Natural killer cell (primary cell): ENCODE results near the gene FTCD. TPM values are rescaled to one million over a fixed set of nuclear protein-coding genes. Genes with fewer than 3 reads are reported as not detected.

Experiments used
- ATAC-seq, 3 donors: fragments of 150-1000 bp in 2 of 3; fragments of 200-7000 bp in 1 of 3; cut with Tn5 transposase; 1 replicate in 1 of 3; 2 replicates in 2 of 3; pipeline ENCODE4 v1.10.0; 2021; ENCODE audit warnings: mild to moderate bottlenecking in 2 of 3, moderate library complexity in 2 of 3
- DNase-seq, 2 donors: peaks; one replicate each; pipeline versions ENCODE4 v3.0.0 to v3.0.0-alpha.2; 2013 to 2021; ENCODE audit warnings: mixed read lengths in 1 of 2
- H3K27ac ChIP-seq: one replicate; pipeline ENCODE4 v1.5.1; 2013; ENCODE audit warnings: mild to moderate bottlenecking, low read length
- H3K27me3 ChIP-seq: one replicate; pipeline ENCODE4 v1.6.1; 2013; ENCODE audit warnings: low read length; ENCODE audit not compliant: control insufficient read depth, insufficient read depth
- H3K36me3 ChIP-seq: one replicate; pipeline ENCODE4 v1.6.1; 2013; ENCODE audit warnings: low read length; ENCODE audit not compliant: control insufficient read depth, insufficient read depth
- H3K4me1 ChIP-seq: one replicate; pipeline ENCODE4 v1.6.1; 2013; ENCODE audit warnings: low read length; ENCODE audit not compliant: control insufficient read depth, insufficient read depth
- H3K4me3 ChIP-seq: one replicate; pipeline ENCODE4 v1.5.1; 2013; ENCODE audit warnings: low read length
- H3K9me3 ChIP-seq: one replicate; pipeline ENCODE4 v1.6.1; 2013; ENCODE audit warnings: low read length; ENCODE audit not compliant: control insufficient read depth, insufficient read depth
- H3K27ac Mint-ChIP-seq, 2 donors: one replicate each; pipeline ENCODE4 v1.8.0; 2022; ENCODE audit warnings: mild to moderate bottlenecking in 2 of 2, mixed read lengths in 2 of 2, moderate library complexity in 1 of 2
- H3K27me3 Mint-ChIP-seq, 2 donors: one replicate each; pipeline ENCODE4 v1.8.0; 2022; ENCODE audit warnings: low read depth in 2 of 2, mixed read lengths in 2 of 2
- H3K36me3 Mint-ChIP-seq: one replicate; pipeline ENCODE4 v1.8.0; 2022; ENCODE audit warnings: mixed read lengths
- H3K4me1 Mint-ChIP-seq, 2 donors: one replicate each; pipeline ENCODE4 v1.8.0; 2022; ENCODE audit warnings: mixed read lengths in 2 of 2
- H3K4me3 Mint-ChIP-seq: one replicate; pipeline ENCODE4 v1.8.0; 2022; ENCODE audit warnings: mild to moderate bottlenecking, moderate library complexity, mixed read lengths
- H3K9me3 Mint-ChIP-seq, 2 donors: one replicate each; pipeline ENCODE4 v1.8.0; 2022; ENCODE audit warnings: mixed read lengths in 2 of 2
- WGBS: methylation state at CpG from one replicate; pipeline ENCODE4 v1.1.7; 2013; ENCODE audit warnings: missing lambda C conversion rate; ENCODE audit not compliant: insufficient coverage; 5-methylcytosine and 5-hydroxymethylcytosine counted together
- intact Hi-C: fragments of 100-400 bp; cut with micrococcal nuclease; formaldehyde crosslinking; loops from one replicate; pipeline ENCODE4 v1.14.2; 2022
- total RNA-seq, 4 donors: library from RNA; stranded (reverse); fragments of 120-200 nt in 1 of 4; gene quantifications; one replicate each; pipeline versions ENCODE4 v1.2.3 to v1.2.4, GENCODE V29; 2013 to 2022
- TF ChIP-seq, protein P1 (sequence below): fragments of 200-600 bp; IDR thresholded peaks from one replicate; pipeline ENCODE4 v1.8.0; 2022; ENCODE audit warnings: antibody characterized with exemption

The FTCD gene
- total RNA-seq, 3 donors from 2014 or later (not counting 1 experiment from before 2014, with no cell fraction given): 0.34 TPM; not detected in 2

DNA sequence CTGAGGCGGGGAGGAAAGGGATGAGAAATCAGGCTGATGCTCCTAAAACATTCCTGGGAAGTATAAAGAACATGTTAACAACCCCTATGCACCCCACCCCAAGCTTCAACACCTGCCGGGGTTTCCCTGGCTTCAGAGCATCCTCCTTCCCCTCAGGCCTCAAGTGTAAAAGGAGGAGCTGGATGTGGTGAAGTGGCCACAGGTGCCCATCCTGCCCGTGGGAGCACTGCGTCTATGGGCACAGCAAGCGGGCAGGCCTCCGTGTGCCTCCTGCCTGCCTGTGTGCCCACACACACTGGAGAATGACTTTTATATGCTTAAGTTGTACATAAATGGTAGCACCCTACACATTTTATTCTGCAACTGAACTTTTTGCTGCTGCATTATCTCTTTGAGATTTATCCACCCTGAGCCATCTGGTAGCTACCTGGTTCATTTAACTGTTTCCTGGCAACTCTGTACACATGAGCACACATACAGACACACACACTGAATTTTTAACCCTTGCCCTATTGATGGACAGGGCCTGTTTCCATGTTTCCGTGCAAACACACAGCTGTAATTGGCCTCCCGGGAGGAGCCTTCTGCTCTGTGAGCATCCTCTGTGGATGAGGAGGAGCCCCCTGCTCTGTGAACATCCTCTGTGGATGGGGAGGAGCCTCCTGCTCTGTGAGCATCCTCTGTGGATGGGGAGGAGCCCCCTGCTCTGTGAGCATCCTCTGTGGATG lies 13.4 kb upstream of the FTCD start:
- WGBS: 95% methylated on average over 8 of the region's 8 CpGs
- ATAC-seq: no peak
- H3K27ac Mint-ChIP-seq: no peak overlapping the region

DNA sequence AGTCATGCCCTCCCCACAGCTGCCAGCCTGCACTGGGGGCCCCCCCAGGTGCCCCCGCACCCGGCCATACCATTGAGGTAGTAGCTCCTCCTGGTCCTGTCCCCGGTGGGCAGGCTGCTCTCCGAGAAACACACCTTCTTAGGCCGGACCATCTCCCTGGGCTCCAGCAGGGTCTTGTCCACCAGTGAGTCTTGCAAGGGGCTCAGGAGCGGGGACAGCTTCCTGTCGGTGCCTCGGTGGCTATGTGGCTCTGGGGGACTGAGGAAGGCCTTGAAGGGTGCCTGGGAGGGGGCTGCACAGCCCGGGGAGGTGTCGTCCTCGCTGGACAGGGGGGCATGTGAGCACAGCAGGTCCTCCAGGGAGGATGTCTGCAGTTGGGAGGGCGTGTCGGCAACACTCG lies 12.9 kb upstream of the FTCD start:
- Histone ChIP-seq H3K4me3 (no peak overlapping the region), H3K27ac (no peak overlapping the region), H3K4me1 (peaks cover 3% of the 10 kb centered on the region), H3K27me3 (no peaks in the 10 kb centered on the region), H3K36me3 (no peaks in the 10 kb centered on the region), H3K9me3 (no peaks in the 10 kb centered on the region)
- no peak overlapping the region for H3K4me3 Mint-ChIP-seq
- no peak overlapping the region for H3K27ac Mint-ChIP-seq
- ATAC-seq: no peak
- H3K27me3 Mint-ChIP-seq: peaks cover 4 to 12% of the 10 kb centered on the region in 2 donors
- TF ChIP-seq, protein P1, sequence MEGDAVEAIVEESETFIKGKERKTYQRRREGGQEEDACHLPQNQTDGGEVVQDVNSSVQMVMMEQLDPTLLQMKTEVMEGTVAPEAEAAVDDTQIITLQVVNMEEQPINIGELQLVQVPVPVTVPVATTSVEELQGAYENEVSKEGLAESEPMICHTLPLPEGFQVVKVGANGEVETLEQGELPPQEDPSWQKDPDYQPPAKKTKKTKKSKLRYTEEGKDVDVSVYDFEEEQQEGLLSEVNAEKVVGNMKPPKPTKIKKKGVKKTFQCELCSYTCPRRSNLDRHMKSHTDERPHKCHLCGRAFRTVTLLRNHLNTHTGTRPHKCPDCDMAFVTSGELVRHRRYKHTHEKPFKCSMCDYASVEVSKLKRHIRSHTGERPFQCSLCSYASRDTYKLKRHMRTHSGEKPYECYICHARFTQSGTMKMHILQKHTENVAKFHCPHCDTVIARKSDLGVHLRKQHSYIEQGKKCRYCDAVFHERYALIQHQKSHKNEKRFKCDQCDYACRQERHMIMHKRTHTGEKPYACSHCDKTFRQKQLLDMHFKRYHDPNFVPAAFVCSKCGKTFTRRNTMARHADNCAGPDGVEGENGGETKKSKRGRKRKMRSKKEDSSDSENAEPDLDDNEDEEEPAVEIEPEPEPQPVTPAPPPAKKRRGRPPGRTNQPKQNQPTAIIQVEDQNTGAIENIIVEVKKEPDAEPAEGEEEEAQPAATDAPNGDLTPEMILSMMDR: no peak
- no peaks in the 10 kb centered on the region for H3K36me3 Mint-ChIP-seq
- intact Hi-C loops: no loop called here
- DNase-seq: no peak
- H3K9me3 Mint-ChIP-seq: no peaks in the 10 kb centered on the region
- WGBS: 89% methylated on average over 14 of the region's 14 CpGs
- peaks cover 5% of the 10 kb centered on the region in 2 donors for H3K4me1 Mint-ChIP-seq

More for the DNA sequence above, 13.4 kb upstream of the FTCD start:
- peaks cover 5% of the 10 kb centered on the region in 2 donors for H3K4me1 Mint-ChIP-seq
- no peaks in the 10 kb centered on the region for H3K9me3 Mint-ChIP-seq
- no peaks in the 10 kb centered on the region for H3K36me3 ChIP-seq
- no peaks in the 10 kb centered on the region for H3K36me3 Mint-ChIP-seq
- no peak overlapping the region for H3K4me3 Mint-ChIP-seq
- peaks cover 0 to 9% of the 10 kb centered on the region in 2 donors for H3K27me3 Mint-ChIP-seq
- no peak overlapping the region for H3K27ac ChIP-seq
- TF ChIP-seq, protein P1: no peak
- H3K4me3 ChIP-seq: no peak overlapping the region
- H3K4me1 ChIP-seq: peaks cover 3% of the 10 kb centered on the region
- intact Hi-C loops: no loop called here
- peaks cover 4% of the 10 kb centered on the region for H3K9me3 ChIP-seq
- no peak for DNase-seq
- no peaks in the 10 kb centered on the region for H3K27me3 ChIP-seq

DNA sequence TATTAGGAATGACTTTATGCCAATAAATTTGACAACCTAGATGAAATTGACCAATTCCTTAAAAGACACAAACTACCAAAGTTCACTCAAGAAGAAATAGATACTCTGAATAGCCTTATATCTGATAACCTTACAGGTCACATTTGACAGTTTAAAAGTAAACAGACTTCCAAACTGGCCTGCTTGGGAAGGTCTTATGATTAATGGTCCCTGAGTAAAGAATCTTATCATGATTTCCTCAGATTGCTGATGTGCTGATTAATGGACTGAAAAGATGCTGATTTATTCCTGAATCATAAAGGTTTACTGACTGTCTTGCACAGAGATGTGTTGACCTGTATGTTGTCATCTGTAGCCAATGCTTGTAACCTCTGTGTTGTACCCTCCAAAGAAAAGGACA lies 9.7 kb upstream of the FTCD start:
- H3K27ac Mint-ChIP-seq: no peak overlapping the region
- no peak for DNase-seq
- H3K27me3 ChIP-seq: no peaks in the 10 kb centered on the region
- peaks cover 11 to 12% of the 10 kb centered on the region in 2 donors for H3K27me3 Mint-ChIP-seq
- H3K4me1 ChIP-seq: no peaks in the 10 kb centered on the region
- H3K4me1 Mint-ChIP-seq: no peaks in the 10 kb centered on the region
- H3K27ac ChIP-seq: no peak overlapping the region
- no peaks in the 10 kb centered on the region for H3K36me3 Mint-ChIP-seq
- no peak for ATAC-seq
- H3K9me3 ChIP-seq: no peaks in the 10 kb centered on the region
- H3K4me3 ChIP-seq: no peak overlapping the region
- intact Hi-C loops: no loop called here
- H3K4me3 Mint-ChIP-seq: no peak overlapping the region
- TF ChIP-seq, protein P1: no peak
- H3K9me3 Mint-ChIP-seq: no peaks in the 10 kb centered on the region
- no peaks in the 10 kb centered on the region for H3K36me3 ChIP-seq

- H3K27ac ChIP-seq: no peak overlapping the region
- 100% methylated on average over 3 of the region's 4 CpGs for WGBS
- no peaks in the 10 kb centered on the region for H3K9me3 Mint-ChIP-seq
- intact Hi-C loops: no loop called here
- no peaks in the 10 kb centered on the region for H3K27me3 ChIP-seq
- TF ChIP-seq, protein P1: no peak
- DNase-seq: no peak
- H3K27ac Mint-ChIP-seq: no peak overlapping the region
- ATAC-seq: no peak
- H3K27me3 Mint-ChIP-seq: peaks cover 11 to 12% of the 10 kb centered on the region in 2 donors
- H3K36me3 Mint-ChIP-seq: no peaks in the 10 kb centered on the region
- no peaks in the 10 kb centered on the region for H3K4me1 ChIP-seq
- H3K36me3 ChIP-seq: no peaks in the 10 kb centered on the region
- no peaks in the 10 kb centered on the region for H3K4me1 Mint-ChIP-seq
- H3K4me3 Mint-ChIP-seq: no peak overlapping the region
- no peaks in the 10 kb centered on the region for H3K9me3 ChIP-seq
- no peak overlapping the region for H3K4me3 ChIP-seq
These were observed 8.0 kb upstream of the FTCD start for GRCh38 chr21:46163380-46163779.
